ENCODE measurements around the gene TEX22.

TEX22 gene

DNA sequence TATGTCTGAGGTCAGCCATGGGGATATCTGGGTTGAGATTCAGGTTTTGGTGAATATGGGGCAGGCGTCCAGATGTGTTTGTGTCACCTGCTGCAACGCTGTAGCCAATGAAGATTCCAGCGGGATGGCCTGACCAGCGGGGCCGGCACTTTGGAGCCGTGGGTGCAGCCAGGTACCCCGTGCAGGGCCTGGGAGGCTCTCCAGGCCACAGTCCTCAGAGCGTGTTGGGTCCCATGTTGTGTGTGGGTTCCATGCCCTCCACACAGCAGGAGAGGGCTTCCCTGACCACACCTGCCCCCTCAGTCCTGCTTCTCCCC is 2.8 kb upstream of the TEX22 start:
- Mint-ChIP-seq H3K4me3 (no peak overlapping the region), H3K27ac (no peak overlapping the region), H3K9me3 (peaks cover 3% of the 10 kb centered on the region), H3K36me3 (ENCODE audit: low read depth) (peaks cover 13% of the 10 kb centered on the region), H3K27me3 (no peaks in the 10 kb centered on the region), H3K4me1 (ENCODE audit: low read depth) (peaks cover 25% of the 10 kb centered on the region)

DNA sequence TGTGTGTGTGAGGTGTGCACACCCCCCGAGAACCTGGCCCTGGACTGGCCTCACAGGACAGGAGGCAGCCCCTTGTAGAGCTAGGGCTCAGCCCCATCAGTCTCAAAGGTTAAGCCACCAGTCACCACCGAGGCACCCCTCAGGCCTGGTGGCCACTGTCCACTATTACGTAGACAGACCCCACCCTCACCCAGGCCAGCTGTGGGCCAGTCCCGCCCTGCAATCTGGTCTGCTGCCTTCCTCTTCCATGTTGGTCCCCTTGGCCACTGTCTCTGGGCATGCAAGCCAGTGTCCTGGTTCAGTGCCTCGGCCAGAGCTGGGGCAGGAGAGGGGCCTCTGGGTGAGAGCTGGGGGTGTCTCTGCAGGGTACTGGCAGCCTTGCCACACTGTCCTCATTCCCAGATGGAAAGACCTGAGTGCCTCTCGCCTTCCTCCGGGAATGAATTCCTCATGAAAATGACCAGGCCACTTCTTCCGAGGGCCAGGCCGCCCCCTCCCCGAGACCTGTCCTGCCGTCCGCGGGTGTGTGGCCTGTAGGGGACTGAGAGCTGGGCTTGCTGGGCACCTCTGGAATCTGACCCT is 897 bp upstream of the TEX22 start:
- Mint-ChIP-seq H3K4me3 (peak overlapping the region; percentile 75), H3K36me3 (ENCODE audit: low read depth) (peaks cover 29% of the 10 kb centered on the region), H3K27me3 (no peaks in the 10 kb centered on the region), H3K9me3 (peaks cover 14% of the 10 kb centered on the region), H3K27ac (peak overlapping the region; percentile 71), H3K4me1 (ENCODE audit: low read depth) (peaks cover 27% of the 10 kb centered on the region)

DNA sequence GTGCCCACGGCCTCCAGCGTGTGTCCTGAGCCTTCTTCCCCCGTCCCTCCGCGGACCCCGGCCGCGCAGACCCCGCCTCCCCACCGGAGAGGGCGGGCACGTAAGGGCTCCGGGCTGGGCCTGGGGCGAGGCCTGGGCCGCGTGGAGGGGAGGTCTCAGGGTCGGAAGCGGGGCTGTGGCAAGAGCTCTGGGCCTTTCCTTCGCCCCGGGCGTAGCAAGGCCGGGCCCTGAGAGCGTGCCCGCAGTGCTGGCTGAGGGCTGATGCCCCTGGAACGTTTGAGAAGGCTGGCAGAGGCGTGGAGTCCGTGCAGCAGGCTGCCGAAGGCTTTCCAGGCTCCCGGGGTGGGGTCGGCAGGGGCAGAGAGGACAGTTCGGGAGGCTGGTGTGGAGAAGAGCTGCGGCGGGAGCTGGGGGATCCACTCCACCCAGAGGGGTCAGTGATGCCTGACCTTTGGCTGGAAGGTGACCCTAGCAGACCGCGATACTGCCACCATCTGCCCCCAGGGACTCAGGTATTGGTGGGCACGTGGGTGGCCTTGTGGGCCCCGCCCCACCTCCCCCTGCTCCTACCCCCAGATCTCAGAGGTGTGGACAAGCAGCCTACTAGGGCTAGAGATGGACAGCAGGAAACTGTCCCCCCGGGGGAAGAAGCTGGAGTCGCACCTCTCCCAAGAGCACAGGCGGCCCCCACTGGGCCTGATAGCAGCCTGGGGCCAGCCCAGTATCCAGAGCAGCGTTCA is 558 bp downstream of the TEX22 start:
- Mint-ChIP-seq H3K27ac (peak overlapping the region; percentile 90), H3K36me3 (ENCODE audit: low read depth) (peaks cover 33% of the 10 kb centered on the region), H3K4me3 (peak overlapping the region; percentile 90), H3K9me3 (peaks cover 14% of the 10 kb centered on the region), H3K4me1 (ENCODE audit: low read depth) (peaks cover 29% of the 10 kb centered on the region), H3K27me3 (no peaks in the 10 kb centered on the region)

DNA sequence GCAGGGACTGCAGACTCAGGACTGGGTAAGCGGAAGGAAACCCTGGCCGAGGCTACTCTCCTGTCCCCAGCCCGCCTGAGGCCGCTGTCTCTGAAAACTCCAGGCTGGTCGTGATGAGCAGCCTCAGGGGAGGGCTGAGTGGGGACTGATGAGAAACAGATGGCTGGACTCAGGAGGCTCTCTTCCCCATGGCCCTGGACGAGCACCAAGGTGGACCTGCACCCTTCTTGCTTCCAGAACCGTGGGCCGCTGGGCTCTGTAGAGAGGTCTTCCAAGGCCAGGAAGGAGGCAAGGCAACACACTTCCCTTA is 1.1 kb downstream of the TEX22 start:
- Mint-ChIP-seq H3K36me3 (ENCODE audit: low read depth) (peaks cover 33% of the 10 kb centered on the region), H3K4me1 (ENCODE audit: low read depth) (peaks cover 34% of the 10 kb centered on the region), H3K27me3 (no peaks in the 10 kb centered on the region), H3K4me3 (peak overlapping the region; percentile 90), H3K9me3 (peaks cover 14% of the 10 kb centered on the region), H3K27ac (peak overlapping the region; percentile 90)

DNA sequence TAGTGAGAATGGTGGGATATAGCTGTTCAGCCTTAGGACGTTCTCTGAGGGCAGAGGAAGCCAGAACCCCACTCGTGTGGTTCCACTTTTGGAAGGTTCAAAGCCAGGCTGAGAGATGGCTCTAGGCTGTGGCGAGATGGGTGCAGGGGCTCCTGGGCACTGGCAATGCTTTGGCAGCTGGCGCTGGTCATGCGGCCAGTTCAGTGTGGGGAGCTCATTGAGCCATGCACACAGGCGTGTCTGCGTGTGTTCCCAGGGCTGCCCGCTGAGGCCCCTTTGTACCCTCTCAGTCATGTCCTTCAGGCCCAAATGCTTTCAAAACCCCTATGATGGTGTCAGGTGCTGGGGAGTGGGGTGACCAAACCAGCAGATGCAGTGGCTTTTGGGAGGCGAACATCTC is 1.7 kb downstream of the TEX22 start:
- Mint-ChIP-seq H3K36me3 (ENCODE audit: low read depth) (peaks cover 33% of the 10 kb centered on the region), H3K27ac (no peak overlapping the region), H3K9me3 (peaks cover 14% of the 10 kb centered on the region), H3K4me1 (ENCODE audit: low read depth) (peaks cover 40% of the 10 kb centered on the region), H3K27me3 (no peaks in the 10 kb centered on the region), H3K4me3 (peak overlapping the region; percentile 90)

DNA sequence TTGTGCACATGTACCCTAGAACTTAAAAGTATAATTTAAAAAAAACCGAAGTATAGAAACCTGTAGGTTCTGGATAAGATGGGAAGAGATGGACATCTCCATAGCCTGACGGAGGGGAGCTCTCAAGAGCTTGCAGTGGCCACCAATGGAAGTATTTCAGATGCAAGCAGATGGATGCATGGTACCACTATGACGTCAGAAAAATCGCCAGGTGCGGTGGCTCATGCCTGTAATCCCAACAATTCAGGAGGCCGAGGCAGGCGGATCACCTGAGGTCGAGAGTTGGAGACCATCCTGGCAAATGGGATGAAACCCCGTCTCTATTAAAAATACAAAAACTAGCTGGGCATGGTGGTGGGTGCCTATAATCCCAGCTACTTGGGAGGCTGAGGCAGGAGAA is 3.4 kb downstream of the TEX22 start:
- Mint-ChIP-seq H3K9me3 (peaks cover 14% of the 10 kb centered on the region), H3K27me3 (no peaks in the 10 kb centered on the region), H3K36me3 (ENCODE audit: low read depth) (peaks cover 33% of the 10 kb centered on the region), H3K27ac (no peak overlapping the region), H3K4me1 (ENCODE audit: low read depth) (peaks cover 41% of the 10 kb centered on the region), H3K4me3 (no peak overlapping the region)

DNA sequence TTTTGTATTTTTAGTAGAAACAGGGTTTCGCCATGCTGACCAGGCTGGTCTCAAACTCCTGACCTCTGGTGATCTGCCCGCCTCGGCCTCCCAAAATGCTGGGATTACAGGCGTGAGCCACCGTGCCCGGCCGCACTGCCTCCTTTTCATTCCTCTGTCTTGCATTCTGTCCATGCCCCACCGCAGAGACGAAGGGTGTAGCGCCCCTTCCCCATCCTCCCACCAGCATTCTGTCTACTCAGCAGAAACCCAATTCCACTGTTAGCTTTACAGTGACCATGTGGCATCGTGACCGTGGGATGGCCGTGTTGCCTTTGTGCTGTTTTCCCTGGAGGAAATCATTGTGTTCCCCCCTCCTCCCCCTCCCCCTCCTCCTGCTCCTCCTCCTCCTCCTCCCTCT is 10.3 kb downstream of the TEX22 start:
- H3K4me1 Mint-ChIP-seq (ENCODE audit: low read depth) = peaks cover 13% of the 10 kb centered on the region
- H3K27me3 Mint-ChIP-seq = peaks cover 18% of the 10 kb centered on the region
- H3K9me3 Mint-ChIP-seq = no peaks in the 10 kb centered on the region
- no peak overlapping the region for H3K27ac Mint-ChIP-seq
- H3K4me3 Mint-ChIP-seq = no peak overlapping the region
- no peaks in the 10 kb centered on the region for H3K36me3 Mint-ChIP-seq (ENCODE audit: low read depth)

DNA sequence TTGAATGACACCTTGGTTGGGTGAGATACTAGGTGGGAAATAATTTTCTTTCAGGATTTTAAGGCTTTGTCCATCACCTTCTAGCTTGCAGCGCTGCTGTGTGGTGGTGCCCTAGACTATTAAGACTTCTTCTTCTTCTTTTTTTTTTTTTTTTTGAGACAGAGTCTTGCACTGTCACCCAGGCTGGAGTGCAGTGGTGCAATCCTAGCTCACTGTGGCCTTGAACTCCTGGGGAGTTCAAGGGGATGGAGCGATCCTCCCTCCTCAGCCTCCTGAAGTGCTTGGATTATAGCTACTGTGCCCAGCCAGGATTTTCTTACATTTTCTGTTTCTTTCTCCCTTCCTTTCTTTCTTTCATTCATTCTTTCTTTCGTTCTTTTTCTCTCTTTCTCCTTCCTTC is 11.0 kb downstream of the TEX22 start:
- Mint-ChIP-seq H3K27ac (no peak overlapping the region), H3K4me1 (ENCODE audit: low read depth) (peaks cover 7% of the 10 kb centered on the region), H3K27me3 (peaks cover 25% of the 10 kb centered on the region), H3K36me3 (ENCODE audit: low read depth) (no peaks in the 10 kb centered on the region), H3K9me3 (no peaks in the 10 kb centered on the region), H3K4me3 (no peak overlapping the region)

DNA sequence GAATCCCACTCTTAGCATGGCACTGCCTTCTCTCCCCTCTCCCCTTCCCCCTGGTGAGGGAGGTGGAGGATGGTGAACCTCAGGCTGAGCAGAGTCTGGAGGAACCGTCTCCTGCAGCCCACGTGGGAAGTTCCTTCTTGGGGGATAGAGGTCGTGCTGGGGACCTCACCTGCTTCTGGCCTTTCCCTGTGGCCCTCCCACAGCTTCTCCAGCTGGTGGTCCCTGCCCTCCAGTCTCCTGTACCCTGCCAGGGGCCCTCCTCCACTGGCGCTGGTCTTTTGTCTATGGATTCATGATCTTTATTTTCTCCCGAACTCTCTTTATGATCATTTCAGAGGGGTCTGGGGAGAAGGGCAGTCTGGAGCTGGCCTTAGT is 12.3 kb downstream of the TEX22 start:
- H3K4me1 Mint-ChIP-seq (ENCODE audit: low read depth) = peaks cover 5% of the 10 kb centered on the region

DNA sequence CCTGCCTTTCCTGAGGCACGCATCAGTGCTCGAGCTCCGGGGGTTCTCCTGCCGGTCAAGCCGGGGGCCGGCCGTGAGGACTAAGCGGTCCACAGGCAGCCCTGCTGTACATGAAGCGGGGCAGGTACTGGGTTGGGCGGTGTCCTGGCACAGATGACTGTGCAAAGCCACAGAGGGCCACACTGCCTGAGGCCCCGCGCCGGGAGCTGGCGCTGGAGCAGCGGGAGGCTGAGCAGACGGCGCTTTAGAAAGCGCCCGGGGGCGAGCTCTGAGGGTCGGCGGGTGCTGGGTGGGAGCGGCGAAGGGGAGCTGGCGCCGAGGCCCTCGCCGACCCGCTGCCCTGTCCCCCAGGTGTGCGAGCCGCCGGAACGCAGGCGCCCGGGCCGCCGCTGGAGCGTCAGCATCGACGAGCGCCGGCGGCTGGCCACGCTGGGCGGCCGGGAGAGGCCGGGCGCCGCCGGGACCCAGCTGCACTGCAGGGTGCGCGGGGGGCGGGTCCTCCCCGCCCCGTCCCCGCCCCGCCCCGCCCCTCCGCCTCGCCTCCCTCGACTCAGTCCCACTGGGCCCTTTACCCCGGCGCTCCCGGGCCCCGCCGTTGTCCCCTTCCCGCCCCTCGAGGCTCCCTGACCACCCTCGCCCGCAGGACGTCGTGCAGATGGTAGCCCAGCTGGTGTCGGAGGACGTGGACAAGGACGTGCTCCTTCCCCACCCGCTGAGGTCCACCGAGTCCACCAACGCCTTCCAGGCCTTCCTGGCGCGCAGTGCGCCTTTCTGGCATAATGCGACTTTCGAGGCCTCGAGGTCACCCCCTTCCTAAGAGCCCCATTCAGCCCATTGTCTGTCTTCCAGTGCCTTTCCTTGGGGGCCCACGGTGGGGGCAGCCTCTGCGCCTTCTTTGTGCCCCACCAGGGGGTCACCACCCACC is 12.9 kb downstream of the TEX22 start:
- H3K27ac Mint-ChIP-seq = no peak overlapping the region
- H3K27me3 Mint-ChIP-seq = peaks cover 26% of the 10 kb centered on the region
- H3K36me3 Mint-ChIP-seq (ENCODE audit: low read depth) = no peaks in the 10 kb centered on the region
- H3K4me1 Mint-ChIP-seq (ENCODE audit: low read depth) = peaks cover 8% of the 10 kb centered on the region
- peak overlapping the region; percentile 52 for H3K4me3 Mint-ChIP-seq
- H3K9me3 Mint-ChIP-seq = no peaks in the 10 kb centered on the region

More for the DNA sequence above, 12.3 kb downstream of the TEX22 start:
- Mint-ChIP-seq H3K36me3 (ENCODE audit: low read depth) (no peaks in the 10 kb centered on the region), H3K27ac (no peak overlapping the region), H3K9me3 (no peaks in the 10 kb centered on the region), H3K4me3 (no peak overlapping the region), H3K27me3 (peaks cover 26% of the 10 kb centered on the region)

DNA sequence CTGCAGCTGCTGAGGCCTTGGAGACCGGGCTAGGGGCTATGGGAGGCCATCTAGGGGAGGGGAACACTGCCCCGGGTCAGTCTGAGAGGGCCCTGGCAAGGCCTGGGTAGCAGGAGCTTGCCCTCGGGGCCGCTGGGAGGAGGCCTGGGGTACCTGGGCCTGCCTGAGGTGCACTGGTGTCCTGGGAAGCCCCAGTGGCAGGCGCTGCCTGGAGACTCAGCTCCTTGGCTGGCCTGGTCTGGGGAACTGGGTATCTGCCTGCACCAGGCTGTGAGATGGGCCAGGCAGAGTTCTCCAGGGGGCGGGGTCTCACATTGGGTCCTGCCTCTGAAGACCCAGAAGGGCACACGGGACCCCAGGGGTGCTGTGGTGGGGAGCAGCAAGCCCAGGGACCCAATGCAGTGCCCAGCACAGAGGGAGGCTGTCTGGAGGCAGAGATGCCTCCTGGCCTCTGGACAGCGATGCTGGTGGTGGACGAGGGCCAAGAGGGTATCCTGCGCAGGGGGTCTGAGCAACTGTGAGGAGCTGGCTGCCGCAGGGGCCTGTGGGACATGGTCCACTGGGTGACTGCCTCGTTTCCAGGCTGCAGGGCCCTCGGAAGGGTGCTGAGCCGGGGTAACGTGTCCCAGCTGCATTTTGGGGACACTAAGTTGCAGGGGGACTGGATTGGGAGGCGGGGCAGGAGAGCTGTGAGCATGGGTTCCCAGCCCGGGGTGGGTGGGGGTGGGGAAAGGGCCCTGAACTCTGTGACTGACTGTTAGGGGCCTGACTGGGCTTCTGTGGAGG is 13.8 kb downstream of the TEX22 start:
- Mint-ChIP-seq H3K4me1 (ENCODE audit: low read depth) (peaks cover 8% of the 10 kb centered on the region), H3K4me3 (no peak overlapping the region), H3K27ac (no peak overlapping the region), H3K27me3 (peaks cover 26% of the 10 kb centered on the region), H3K9me3 (no peaks in the 10 kb centered on the region), H3K36me3 (ENCODE audit: low read depth) (no peaks in the 10 kb centered on the region)

DNA sequence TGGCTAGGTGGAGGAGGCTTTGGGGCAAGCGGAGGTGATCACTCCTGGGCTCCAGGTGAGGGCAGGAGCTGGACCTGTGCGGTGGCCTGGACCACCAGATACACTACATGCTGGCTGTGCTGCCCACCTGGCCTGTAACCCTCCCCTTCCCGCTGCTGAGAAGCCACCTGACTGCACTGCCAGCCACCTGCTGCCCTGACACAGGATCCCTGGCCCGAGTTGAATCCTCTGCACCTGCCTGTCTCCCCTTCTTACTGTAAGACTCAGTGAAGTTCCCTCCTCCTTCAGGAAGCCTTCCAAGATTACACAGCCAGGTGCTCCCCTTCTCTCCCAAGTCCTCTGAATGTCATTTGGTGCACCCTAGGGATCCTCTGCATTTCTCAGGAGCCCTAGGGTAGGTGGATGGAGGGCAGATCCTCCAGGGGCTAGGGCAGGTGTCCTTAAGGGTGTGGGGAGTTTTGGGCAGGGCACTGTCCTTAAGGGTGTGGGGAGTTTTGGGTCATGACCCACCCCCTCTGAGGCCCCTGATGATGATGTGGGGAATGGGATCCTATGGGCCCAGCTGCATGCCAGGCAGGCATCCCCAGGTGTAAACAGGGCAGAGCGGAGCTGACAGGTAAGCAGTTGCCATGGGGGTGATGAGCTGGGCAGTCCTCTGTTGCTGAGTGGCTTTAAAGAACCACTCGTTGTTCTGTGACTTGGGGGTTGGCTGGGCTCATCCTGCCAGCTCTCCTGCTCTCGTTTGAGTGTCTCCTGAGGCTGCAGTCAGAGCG is 14.6 kb downstream of the TEX22 start:
- Mint-ChIP-seq H3K27ac (no peak overlapping the region), H3K4me3 (no peak overlapping the region), H3K4me1 (ENCODE audit: low read depth) (peaks cover 8% of the 10 kb centered on the region), H3K27me3 (peaks cover 26% of the 10 kb centered on the region), H3K9me3 (no peaks in the 10 kb centered on the region), H3K36me3 (ENCODE audit: low read depth) (no peaks in the 10 kb centered on the region)

DNA sequence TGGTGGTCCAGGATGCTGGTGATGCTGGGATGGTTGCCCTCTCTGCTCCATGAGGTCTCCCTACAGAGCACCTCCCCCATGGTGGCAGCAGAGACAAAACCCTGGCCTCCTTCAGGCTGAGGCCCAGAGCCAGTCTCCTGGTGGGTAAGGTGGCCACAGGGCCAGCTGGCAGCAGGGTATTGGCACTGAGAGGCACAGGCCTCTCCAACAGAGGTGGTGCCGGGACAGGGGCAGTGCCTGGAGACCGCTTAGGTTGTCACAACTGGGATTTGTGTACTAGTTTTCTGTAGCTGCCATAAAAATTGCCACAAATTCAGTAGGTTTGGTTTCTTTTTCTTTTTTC is 15.2 kb downstream of the TEX22 start:
- peaks cover 8% of the 10 kb centered on the region for H3K4me1 Mint-ChIP-seq (ENCODE audit: low read depth)
- H3K9me3 Mint-ChIP-seq = no peaks in the 10 kb centered on the region
- H3K4me3 Mint-ChIP-seq = no peak overlapping the region
- no peaks in the 10 kb centered on the region for H3K36me3 Mint-ChIP-seq (ENCODE audit: low read depth)
- peaks cover 26% of the 10 kb centered on the region for H3K27me3 Mint-ChIP-seq
- no peak overlapping the region for H3K27ac Mint-ChIP-seq
